GM19043 (cell line): ENCODE data around the gene SENP8.
A peak's percentile ranks its signal among the peaks of the same experiment; 100 is the strongest.
"Not testable (repeated sequence)": the region's sequence is repeated elsewhere in the genome, so short reads cannot be mapped to it uniquely, and the experiment has no call there.

ENCODE experiments used
- ATAC-seq: cut with Tn5 transposase; IDR thresholded peaks from one replicate; pipeline ENCODE4 v1.9.1; 2021; ENCODE audit warnings: low read depth; ENCODE audit not compliant: unreplicated experiment

Gene SENP8

GRCh38 chr15:72154316-72154715 lies 36.1 kb downstream of the SENP8 start:
- ATAC-seq: no peak

GRCh38 chr15:72155003-72155621 lies 36.9 kb downstream of the SENP8 start:
- ATAC-seq: no peak

DNA sequence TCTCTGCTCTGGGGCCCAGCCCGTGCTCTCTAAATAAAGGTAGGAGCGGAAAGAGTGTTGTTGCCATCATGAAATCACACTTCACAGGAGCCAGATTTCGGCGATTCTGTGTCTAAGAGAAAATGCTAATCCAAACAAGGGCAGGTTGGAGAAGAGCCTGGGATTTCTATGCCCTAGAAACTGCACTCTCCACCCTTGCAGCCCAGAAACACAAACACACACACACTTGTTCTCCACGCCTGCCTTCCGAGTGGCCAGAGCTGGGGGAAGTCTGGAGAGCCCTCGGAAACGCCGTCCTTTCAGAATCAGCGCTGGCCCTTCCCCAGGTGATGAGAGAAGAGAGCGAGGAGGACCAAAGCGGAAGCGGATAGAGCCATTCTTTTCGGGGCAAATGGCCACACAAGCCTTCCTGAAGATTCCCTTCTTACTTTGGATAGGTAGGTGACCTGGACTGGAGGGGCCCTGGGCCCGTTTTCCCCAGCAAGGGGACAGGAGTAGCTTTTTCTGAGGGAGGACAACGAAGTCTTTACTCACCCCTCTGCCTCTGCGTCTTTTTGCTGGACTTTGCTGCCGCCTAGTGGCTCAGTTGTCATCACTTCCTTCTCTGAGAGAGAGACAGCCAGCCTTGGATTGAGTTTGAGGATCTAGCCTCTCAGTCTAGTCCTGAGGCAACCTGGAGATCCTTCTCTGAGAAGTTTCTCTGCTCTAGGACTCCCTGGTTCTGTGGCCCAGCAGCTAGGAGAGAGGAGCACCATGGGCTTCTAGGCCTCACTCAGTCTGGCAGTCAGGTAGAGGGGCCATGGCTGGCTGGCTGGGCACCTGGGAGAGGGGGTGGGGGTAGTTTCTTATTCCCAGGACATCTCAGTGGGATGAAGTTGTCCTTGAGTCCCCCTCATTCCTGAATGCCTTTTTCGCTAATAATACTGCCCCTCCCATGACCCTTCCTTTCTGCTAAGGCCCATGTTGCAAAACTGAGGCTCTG lies 37.7 kb downstream of the SENP8 start:
- peak; percentile 66 for ATAC-seq

GRCh38 chr15:72156928-72157327 lies 38.7 kb downstream of the SENP8 start:
- no peak for ATAC-seq

- no peak for ATAC-seq
Measured at GRCh38 chr15:72160696-72161245, 42.6 kb downstream of the SENP8 start.

GRCh38 chr15:72161361-72162132 lies 43.3 kb downstream of the SENP8 start:
- no peak for ATAC-seq

DNA sequence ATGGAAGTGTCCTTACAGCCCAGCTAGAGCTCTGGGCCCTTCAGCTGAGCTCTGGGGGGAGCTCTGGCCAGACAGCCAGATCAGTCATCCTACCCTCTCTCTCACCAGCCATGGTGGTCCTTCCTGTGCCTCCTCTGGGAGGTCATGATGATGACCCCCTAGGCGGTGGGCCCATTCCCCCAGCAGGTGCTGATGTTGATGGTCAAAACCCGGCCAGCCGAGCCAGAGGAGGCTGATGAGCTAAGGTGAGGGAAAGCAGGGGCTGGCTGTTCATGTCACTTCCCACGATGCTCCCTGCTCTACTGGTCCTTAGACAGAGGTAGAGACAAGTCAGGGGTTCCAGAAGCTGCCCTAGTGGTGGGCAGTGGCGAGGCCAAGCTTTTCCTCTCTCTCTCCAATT lies 44.4 kb downstream of the SENP8 start:
- ATAC-seq: no peak

DNA sequence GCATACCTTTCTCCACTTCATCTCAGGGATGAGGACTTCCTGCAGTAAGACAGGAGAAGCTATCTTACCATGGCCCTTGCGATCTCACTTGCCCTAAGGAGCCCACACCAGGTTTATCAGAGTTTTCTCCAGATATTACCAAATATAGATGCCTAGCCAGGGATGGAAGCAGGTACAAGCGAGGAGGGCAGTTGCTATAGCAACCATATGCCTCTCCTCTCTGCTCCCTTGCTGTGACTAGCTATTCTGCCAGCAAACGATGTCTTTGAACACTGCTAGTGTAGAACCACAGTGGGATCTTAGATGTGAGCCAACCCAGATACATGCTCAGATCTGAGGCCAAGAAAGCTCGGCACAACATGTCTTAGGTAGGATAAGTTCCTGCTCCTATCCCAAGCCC lies 45.5 kb downstream of the SENP8 start:
- no peak for ATAC-seq

GRCh38 chr15:72166716-72167417 lies 48.7 kb downstream of the SENP8 start:
- no peak for ATAC-seq

- ATAC-seq: no peak
Measured at GRCh38 chr15:72167445-72167844, 49.2 kb downstream of the SENP8 start.

GRCh38 chr15:72168131-72168807 lies 50.1 kb downstream of the SENP8 start:
- no peak for ATAC-seq

DNA sequence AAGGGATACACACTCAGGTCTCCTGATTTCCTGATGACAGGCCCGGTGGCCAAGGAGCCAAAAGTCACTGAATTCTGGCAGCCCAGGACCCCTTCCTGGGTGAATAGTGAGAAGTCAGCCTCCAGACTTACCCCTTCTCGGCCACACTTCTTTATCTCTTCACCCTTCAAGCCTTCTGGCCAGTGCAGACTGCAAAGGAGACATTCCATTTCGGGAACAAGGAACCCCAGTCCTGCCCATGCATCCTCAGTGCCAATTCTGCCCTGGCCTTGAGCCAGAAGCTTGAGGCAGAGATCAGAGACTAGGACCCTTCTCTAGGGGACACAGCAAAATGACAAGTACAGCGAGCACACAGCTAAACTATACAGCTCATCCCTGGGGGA lies 50.6 kb downstream of the SENP8 start:
- no peak for ATAC-seq

DNA sequence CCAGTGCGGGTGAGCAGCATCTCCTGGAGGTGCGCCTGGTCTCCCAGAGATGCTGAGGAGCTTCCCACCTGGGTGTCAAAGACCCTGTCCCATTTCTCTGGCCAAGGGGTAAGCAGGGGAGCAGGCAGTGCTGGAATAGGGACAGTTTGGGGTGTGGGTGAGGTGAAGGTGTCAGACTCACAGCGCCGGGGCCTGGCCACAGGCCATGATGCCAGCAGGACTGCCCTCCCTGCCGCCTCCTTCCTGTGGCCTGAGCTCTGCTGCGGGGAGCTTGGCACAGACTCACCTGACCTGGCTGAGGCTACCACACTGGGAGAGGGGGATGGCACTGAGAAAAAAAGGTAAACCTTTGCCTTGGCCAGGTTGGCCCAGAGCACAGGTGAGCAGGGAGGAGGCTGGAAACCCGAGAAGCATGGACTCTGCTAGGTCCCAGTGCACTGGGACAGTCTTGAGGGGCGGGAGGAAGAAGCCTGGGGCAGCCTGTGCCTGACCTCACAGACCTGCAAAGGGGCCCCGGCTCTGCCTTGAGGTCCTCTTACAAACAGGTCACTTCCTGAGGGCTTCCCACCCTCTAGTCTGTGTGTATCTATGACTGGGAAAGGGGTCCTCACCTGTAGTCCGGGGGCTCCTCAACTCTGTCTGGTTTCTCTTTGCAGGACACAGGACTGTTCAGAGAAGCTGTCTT lies 51.2 kb downstream of the SENP8 start:
- ATAC-seq: no peak

- ATAC-seq: no peak
Measured at GRCh38 chr15:72169921-72170611, 51.9 kb downstream of the SENP8 start.

GRCh38 chr15:72170691-72171090 lies 52.5 kb downstream of the SENP8 start:
- ATAC-seq: no peak

DNA sequence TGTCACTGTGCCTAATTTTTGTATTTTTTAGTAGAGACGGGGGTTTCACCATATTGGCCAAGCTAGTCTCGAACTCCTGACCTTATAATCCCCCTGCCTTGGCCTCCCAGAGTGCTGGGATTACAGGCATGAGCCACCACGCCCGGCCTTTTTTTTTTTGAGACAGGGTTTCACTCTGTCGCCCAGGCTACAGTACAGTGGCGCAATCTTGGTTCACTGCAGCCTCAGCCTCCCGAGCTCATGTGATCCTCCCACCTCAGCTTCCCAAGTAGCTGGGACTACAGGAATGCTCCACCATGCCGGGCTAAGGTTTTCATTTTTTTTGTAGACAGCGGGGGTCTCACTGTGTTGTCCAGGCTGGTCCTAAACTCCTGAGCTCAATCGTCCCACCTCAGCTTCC lies 53.8 kb downstream of the SENP8 start:
- ATAC-seq: not testable (repeated sequence)

GRCh38 chr15:72172796-72173195 lies 54.6 kb downstream of the SENP8 start:
- ATAC-seq: no peak

- no peak for ATAC-seq
Measured at GRCh38 chr15:72173401-72173800, 55.2 kb downstream of the SENP8 start.
